ENCODE results near the gene TBCC. TPM values are rescaled to one million over a fixed set of nuclear protein-coding genes. Genes with fewer than 3 reads are reported as not detected.

Gene TBCC
- total and polyA plus RNA-seq, 2 of the 13 experiments (the other 11 are each of a cell fraction or from before 2014, with no cell fraction given) = 14.8 to 36.1 TPM

DNA sequence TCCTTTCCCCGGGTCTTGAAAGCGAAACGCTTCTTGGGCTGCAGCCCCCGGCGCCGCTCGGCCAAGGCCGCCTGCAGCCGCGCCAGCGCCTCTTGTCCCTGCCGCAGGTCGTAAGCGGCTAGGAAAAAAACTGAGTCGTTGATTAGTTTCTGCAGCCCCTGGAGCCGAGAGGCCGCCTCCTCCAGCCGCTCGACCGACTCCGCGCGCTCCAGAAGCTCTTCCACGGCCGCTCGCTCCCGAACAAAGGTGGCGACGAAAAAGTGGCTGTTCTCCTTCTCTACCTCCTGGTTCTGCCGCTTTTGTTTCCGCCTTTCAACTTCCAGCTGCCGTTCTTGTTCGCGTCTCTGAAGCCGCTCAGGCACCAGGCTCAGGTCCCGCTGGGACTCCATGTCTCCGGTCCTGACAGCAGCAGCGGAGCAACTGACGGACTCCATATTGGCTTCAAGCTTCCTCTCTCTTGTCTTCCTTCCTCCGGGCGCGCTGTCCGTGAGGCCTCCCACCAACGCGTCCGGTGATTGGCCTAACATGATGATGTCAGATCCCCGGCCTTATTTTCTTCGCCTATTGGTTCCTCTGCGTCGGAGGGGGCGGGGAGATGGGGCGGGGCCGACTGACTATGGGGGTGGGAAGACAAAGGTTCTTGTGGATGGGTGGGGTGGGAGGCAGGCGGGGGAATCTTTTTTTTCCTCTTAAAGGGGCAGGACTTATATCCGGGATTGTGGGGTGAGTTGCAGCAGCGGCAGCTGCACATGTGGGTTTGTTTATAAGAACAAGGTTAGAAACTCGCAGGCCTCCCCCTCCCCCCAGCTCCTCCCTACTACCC, at the start of gene TBCC (continued):
- TF ChIP-seq, protein P1, sequence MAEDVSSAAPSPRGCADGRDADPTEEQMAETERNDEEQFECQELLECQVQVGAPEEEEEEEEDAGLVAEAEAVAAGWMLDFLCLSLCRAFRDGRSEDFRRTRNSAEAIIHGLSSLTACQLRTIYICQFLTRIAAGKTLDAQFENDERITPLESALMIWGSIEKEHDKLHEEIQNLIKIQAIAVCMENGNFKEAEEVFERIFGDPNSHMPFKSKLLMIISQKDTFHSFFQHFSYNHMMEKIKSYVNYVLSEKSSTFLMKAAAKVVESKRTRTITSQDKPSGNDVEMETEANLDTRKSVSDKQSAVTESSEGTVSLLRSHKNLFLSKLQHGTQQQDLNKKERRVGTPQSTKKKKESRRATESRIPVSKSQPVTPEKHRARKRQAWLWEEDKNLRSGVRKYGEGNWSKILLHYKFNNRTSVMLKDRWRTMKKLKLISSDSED (CRISPR knock-in tag; IDR thresholded peaks at IDR 0.05) = no peak
- TF ChIP-seq, protein P2, sequence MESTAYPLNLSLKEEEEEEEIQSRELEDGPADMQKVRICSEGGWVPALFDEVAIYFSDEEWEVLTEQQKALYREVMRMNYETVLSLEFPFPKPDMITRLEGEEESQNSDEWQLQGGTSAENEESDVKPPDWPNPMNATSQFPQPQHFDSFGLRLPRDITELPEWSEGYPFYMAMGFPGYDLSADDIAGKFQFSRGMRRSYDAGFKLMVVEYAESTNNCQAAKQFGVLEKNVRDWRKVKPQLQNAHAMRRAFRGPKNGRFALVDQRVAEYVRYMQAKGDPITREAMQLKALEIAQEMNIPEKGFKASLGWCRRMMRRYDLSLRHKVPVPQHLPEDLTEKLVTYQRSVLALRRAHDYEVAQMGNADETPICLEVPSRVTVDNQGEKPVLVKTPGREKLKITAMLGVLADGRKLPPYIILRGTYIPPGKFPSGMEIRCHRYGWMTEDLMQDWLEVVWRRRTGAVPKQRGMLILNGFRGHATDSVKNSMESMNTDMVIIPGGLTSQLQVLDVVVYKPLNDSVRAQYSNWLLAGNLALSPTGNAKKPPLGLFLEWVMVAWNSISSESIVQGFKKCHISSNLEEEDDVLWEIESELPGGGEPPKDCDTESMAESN (CRISPR knock-in tag; conservative IDR thresholded peaks at IDR 0.05) = 0 out of 2 replicates have a peak, but pooled peaks have one; percentile 11
- TF ChIP-seq, protein P3, sequence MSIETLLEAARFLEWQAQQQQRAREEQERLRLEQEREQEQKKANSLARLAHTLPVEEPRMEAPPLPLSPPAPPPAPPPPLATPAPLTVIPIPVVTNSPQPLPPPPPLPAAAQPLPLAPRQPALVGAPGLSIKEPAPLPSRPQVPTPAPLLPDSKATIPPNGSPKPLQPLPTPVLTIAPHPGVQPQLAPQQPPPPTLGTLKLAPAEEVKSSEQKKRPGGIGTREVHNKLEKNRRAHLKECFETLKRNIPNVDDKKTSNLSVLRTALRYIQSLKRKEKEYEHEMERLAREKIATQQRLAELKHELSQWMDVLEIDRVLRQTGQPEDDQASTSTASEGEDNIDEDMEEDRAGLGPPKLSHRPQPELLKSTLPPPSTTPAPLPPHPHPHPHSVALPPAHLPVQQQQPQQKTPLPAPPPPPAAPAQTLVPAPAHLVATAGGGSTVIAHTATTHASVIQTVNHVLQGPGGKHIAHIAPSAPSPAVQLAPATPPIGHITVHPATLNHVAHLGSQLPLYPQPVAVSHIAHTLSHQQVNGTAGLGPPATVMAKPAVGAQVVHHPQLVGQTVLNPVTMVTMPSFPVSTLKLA (IDR thresholded peaks at IDR 0.05) = peak; percentile 81
- peak; percentile 83; the same call in 1 of the 2 replicates for TF ChIP-seq ZSCAN9 (CRISPR knock-in tag; IDR thresholded peaks at IDR 0.05; ENCODE audit: borderline replicate concordance)
- TF ChIP-seq, protein P4, sequence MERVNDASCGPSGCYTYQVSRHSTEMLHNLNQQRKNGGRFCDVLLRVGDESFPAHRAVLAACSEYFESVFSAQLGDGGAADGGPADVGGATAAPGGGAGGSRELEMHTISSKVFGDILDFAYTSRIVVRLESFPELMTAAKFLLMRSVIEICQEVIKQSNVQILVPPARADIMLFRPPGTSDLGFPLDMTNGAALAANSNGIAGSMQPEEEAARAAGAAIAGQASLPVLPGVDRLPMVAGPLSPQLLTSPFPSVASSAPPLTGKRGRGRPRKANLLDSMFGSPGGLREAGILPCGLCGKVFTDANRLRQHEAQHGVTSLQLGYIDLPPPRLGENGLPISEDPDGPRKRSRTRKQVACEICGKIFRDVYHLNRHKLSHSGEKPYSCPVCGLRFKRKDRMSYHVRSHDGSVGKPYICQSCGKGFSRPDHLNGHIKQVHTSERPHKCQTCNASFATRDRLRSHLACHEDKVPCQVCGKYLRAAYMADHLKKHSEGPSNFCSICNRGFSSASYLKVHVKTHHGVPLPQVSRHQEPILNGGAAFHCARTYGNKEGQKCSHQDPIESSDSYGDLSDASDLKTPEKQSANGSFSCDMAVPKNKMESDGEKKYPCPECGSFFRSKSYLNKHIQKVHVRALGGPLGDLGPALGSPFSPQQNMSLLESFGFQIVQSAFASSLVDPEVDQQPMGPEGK (CRISPR knock-in tag; IDR thresholded peaks at IDR 0.05) = peak; percentile 53
- TF ChIP-seq POLR2A (IDR thresholded peaks at IDR 0.05; ENCODE audit: insufficient read depth in 1 of 2, low read depth in 2 of 2, low read length in 2 of 2) = peak; percentile 97 to 100
- peak; percentile 73; the same call in 1 of the 2 replicates for TF ChIP-seq ZNF501 (CRISPR knock-in tag; IDR thresholded peaks at IDR 0.05)
- TF ChIP-seq, protein P5, sequence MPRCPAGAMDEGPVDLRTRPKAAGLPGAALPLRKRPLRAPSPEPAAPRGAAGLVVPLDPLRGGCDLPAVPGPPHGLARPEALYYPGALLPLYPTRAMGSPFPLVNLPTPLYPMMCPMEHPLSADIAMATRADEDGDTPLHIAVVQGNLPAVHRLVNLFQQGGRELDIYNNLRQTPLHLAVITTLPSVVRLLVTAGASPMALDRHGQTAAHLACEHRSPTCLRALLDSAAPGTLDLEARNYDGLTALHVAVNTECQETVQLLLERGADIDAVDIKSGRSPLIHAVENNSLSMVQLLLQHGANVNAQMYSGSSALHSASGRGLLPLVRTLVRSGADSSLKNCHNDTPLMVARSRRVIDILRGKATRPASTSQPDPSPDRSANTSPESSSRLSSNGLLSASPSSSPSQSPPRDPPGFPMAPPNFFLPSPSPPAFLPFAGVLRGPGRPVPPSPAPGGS (CRISPR knock-in tag; IDR thresholded peaks at IDR 0.05) = peak; percentile 82
- TF ChIP-seq GTF2F1 (IDR thresholded peaks at IDR 0.05; ENCODE audit: low read length) = peak; percentile 83; the same call in 1 of the 2 replicates
- peak; percentile 41; the same call in 1 of the 2 replicates for TF ChIP-seq ZNF451 (CRISPR knock-in tag; IDR thresholded peaks at IDR 0.05)
- TF ChIP-seq PAX8 (CRISPR knock-in tag; IDR thresholded peaks at IDR 0.05; ENCODE audit: borderline replicate concordance) = no peak
- TF ChIP-seq, protein P6, sequence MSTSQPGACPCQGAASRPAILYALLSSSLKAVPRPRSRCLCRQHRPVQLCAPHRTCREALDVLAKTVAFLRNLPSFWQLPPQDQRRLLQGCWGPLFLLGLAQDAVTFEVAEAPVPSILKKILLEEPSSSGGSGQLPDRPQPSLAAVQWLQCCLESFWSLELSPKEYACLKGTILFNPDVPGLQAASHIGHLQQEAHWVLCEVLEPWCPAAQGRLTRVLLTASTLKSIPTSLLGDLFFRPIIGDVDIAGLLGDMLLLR (CRISPR knock-in tag; IDR thresholded peaks at IDR 0.05) = no peak
- no peak for TF ChIP-seq MBNL3 (CRISPR knock-in tag; conservative IDR thresholded peaks at IDR 0.05)
